Uterus (tissue), 2 donors: Measurements from ENCODE around the gene TBC1D21.
A peak's percentile ranks its signal among the peaks of the same experiment; 100 is the strongest.

Experiments used
- POLR2A ChIP-seq, 2 donors: fragments of 450-650 bp; IDR thresholded peaks; one replicate each; pipeline ENCODE4 v1.6.1; 2016; ENCODE audit warnings: antibody characterized with exemption in 2 of 2, mild to moderate bottlenecking in 1 of 2, moderate library complexity in 1 of 2
- TF ChIP-seq, protein P1 (sequence below), 4 experiments: fragments of 200-600 bp in 2 of 4; fragments of 450-650 bp in 2 of 4; sonication (generic) in 2 of 4; IDR thresholded peaks; one replicate each; pipeline ENCODE4 v1.5.1; 2016 to 2019; ENCODE audit warnings: antibody characterized with exemption in 4 of 4, mild to moderate bottlenecking in 2 of 4, moderate library complexity in 1 of 4

DNA sequence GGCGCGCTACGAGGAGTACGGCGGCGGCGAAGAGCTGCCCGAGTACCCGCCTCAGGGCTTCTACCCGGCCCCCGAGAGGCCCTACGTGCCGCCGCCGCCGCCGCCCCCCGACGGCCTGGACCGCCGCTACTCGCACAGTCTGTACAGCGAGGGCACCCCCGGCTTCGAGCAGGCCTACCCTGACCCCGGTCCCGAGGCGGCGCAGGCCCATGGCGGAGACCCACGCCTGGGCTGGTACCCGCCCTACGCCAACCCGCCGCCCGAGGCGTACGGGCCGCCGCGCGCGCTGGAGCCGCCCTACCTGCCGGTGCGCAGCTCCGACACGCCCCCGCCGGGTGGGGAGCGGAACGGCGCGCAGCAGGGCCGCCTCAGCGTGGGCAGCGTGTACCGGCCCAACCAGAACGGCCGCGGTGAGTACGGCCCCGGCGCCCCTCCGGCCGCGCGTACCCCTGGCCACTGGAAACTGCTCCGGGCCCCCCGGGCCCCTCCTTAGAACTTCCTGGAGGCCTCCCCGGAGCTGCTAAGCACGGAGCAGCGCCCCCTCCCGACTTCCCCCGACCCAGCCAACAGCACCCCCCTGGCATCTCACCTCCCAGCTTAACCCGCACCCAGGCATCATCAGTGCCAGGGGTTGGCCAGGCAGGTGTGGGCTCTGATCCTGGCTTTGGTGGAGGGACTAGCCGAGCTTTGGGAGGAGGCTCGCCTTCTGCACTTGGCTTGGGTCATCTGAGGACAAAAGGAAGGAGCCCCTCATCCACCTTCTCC, 54.3 kb downstream of the TBC1D21 start:
- TF ChIP-seq, protein P1, sequence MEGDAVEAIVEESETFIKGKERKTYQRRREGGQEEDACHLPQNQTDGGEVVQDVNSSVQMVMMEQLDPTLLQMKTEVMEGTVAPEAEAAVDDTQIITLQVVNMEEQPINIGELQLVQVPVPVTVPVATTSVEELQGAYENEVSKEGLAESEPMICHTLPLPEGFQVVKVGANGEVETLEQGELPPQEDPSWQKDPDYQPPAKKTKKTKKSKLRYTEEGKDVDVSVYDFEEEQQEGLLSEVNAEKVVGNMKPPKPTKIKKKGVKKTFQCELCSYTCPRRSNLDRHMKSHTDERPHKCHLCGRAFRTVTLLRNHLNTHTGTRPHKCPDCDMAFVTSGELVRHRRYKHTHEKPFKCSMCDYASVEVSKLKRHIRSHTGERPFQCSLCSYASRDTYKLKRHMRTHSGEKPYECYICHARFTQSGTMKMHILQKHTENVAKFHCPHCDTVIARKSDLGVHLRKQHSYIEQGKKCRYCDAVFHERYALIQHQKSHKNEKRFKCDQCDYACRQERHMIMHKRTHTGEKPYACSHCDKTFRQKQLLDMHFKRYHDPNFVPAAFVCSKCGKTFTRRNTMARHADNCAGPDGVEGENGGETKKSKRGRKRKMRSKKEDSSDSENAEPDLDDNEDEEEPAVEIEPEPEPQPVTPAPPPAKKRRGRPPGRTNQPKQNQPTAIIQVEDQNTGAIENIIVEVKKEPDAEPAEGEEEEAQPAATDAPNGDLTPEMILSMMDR (IDR thresholded peaks at IDR 0.05) = peak in 3 of 4 experiments; percentile 23 to 62 (median 60)
- peak in 1 of 2 donors; percentile 43 for TF ChIP-seq POLR2A (IDR thresholded peaks at IDR 0.05)
